ENCODE data around the gene NETO1. TPM values are rescaled to one million over a fixed set of nuclear protein-coding genes. Genes with fewer than 3 reads are reported as not detected.

The NETO1 gene
- total and polyA plus RNA-seq, 2 of the 4 experiments (the other 2 are of a cell fraction): 0.29 to 0.36 TPM

DNA sequence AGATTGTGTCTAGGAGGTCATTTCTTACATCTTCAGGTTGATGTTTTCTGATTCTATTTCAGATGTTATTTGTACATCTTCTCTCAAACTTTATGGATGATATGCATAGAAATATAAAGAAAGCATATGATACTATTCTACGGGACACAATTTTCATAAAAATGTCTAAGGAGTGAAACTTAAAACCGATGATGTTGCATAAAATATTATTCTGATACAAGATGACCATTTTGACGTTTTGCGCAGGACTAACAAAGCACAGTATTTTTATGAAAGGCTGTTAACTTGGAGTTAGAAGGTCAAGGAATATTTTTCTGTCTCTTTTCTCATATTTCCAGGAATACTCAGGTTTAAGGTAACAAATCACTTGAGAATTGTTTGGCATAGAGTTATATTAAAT is 8.7 kb downstream of the NETO1 start:
- dilution Hi-C loops (cut with HindIII; ENCODE audit: low sequenced_read_pairs, unreplicated experiment) (no loop called here), in situ Hi-C loops (cut with MboI; ENCODE audit: low sequenced_read_pairs) (no loop called here), intact Hi-C loops (cut with micrococcal nuclease) (no loop called here)
- Histone ChIP-seq H3K23ac (ENCODE audit: low read depth, low read length) (no peak overlapping the region), H3K18ac (ENCODE audit: low read depth, low read length) (no peak overlapping the region), H3K4me3 (ENCODE audit: insufficient read depth, low read depth, low read length) (no peak overlapping the region), H2AK9ac (replicated peaks; ENCODE audit: low read depth, low read length, poor library complexity) (no peak overlapping the region), H2BK15ac (ENCODE audit: low read depth, low read length) (no peak overlapping the region), H3K27ac (ENCODE audit: insufficient read depth, low read length) (no peak overlapping the region), H4K5ac (ENCODE audit: low read depth, low read length) (no peak overlapping the region), H3K79me1 (ENCODE audit: low read depth in 1 of 2, low read length in 2 of 2) (no peaks in the 10 kb centered on the region), H3K56ac (ENCODE audit: extremely low read depth, insufficient read depth, low read length) (no peak overlapping the region), H3K14ac (replicated peaks; ENCODE audit: low read depth, low read length) (no peak overlapping the region), H4K91ac (ENCODE audit: insufficient read depth, low read depth, low read length) (no peak overlapping the region), H3K9me3 (ENCODE audit: control insufficient read depth, insufficient read depth, low read length) (no peaks in the 10 kb centered on the region), H3K4ac (ENCODE audit: low read depth, low read length) (no peak overlapping the region), H3K9me1 (ENCODE audit: insufficient read depth, low read length) (no peaks in the 10 kb centered on the region), H3K4me2 (ENCODE audit: low read depth, low read length) (no peak overlapping the region), H2AFZ (replicated peaks; ENCODE audit: low read length, poor library complexity) (no peak overlapping the region), H2BK5ac (ENCODE audit: low read depth, low read length, poor library complexity, severe bottlenecking) (no peak overlapping the region), H3K9ac (ENCODE audit: low read depth, low read length) (no peak overlapping the region), H3K36me3 (ENCODE audit: control insufficient read depth, insufficient read depth, low read length) (no peaks in the 10 kb centered on the region), H3K4me1 (ENCODE audit: control insufficient read depth, insufficient read depth, low read length) (no peaks in the 10 kb centered on the region), H2BK20ac (ENCODE audit: low read depth, low read length) (no peak overlapping the region), H2BK120ac (ENCODE audit: low read depth, low read length) (no peak overlapping the region), H4K20me1 (ENCODE audit: insufficient read depth, low read length) (no peaks in the 10 kb centered on the region), H4K8ac (ENCODE audit: low read depth in 2 of 2, low read length in 2 of 2) (no peak overlapping the region), H2AK5ac (ENCODE audit: low read depth, low read length) (no peak overlapping the region), H3K27me3 (ENCODE audit: control insufficient read depth, insufficient read depth, low read length) (no peaks in the 10 kb centered on the region)
- ATAC-seq (ENCODE audit: low read depth) (no peak), DNase-seq (no peak)
- ChIA-PET CTCF (no interaction called here), POLR2A (ENCODE audit: unreplicated experiment) (no interaction called here)
- TF ChIP-seq MAFK (IDR thresholded peaks at IDR 0.05; ENCODE audit: low read depth, low read length) (peak; percentile 44), CEBPB (IDR thresholded peaks at IDR 0.05; ENCODE audit: low read depth, low read length) (no peak)
- no CpG with 5 or more reads among the region's 4 CpGs for WGBS, 2 experiments (ENCODE audit: extremely low coverage in 2 of 2, insufficient read length in 1 of 2)
- BruUV-seq (replicated peaks): no TSS peak
